Measurements from ENCODE around the gene HCK. TPM values are rescaled to one million over a fixed set of nuclear protein-coding genes. Genes with fewer than 3 reads are reported as not detected.
A peak's percentile ranks its signal among the peaks of the same experiment; 100 is the strongest.
"Not testable (repeated sequence)": the region's sequence is repeated elsewhere in the genome, so short reads cannot be mapped to it uniquely, and the experiment has no call there.

The HCK gene
- polyA plus RNA-seq, 3 donors, result 2.2 to 3.3 (median 2.6) TPM

- DNase-seq (ENCODE audit: low read depth in 3 of 3, low spot score in 2 of 3), result no peak
These were observed 36.7 kb downstream of the HCK start for GRCh38 chr20:32088759-32089158.

GRCh38 chr20:32089637-32090362 is 37.8 kb downstream of the HCK start:
- DNase-seq (ENCODE audit: low read depth in 3 of 3, low spot score in 2 of 3), result no peak

- DNase-seq (ENCODE audit: low read depth in 3 of 3, low spot score in 2 of 3), result peak in 2 of 3 donors; percentile 29 to 65
These were observed 39.9 kb downstream of the HCK start for GRCh38 chr20:32091888-32092346.

- DNase-seq (ENCODE audit: low read depth in 3 of 3, low spot score in 2 of 3), result no peak
These were observed 46.7 kb downstream of the HCK start for GRCh38 chr20:32098786-32099185.

- DNase-seq (ENCODE audit: low read depth in 3 of 3, low spot score in 2 of 3), result no peak
These were observed 56.9 kb downstream of the HCK start for GRCh38 chr20:32108814-32109391.

- peak; percentile 97 to 99 (median 97) for DNase-seq (ENCODE audit: low read depth in 3 of 3, low spot score in 2 of 3)
These were observed 57.5 kb downstream of the HCK start, which contains the start of gene TM9SF4 for GRCh38 chr20:32109392-32110172. TM9SF4 (plus strand) TSS chr20:32109714; CDS start chr20:32109741, 27 bp downstream.

GRCh38 chr20:32110173-32110704 is 58.2 kb downstream of the HCK start:
- no peak for DNase-seq (ENCODE audit: low read depth in 3 of 3, low spot score in 2 of 3)

- DNase-seq (ENCODE audit: low read depth in 3 of 3, low spot score in 2 of 3), result no peak
These were observed 58.7 kb downstream of the HCK start for GRCh38 chr20:32110727-32111126.

- DNase-seq (ENCODE audit: low read depth in 3 of 3, low spot score in 2 of 3), result no peak
These were observed 59.2 kb downstream of the HCK start for GRCh38 chr20:32111156-32111686.

GRCh38 chr20:32111753-32112152 is 59.7 kb downstream of the HCK start:
- DNase-seq (ENCODE audit: low read depth in 3 of 3, low spot score in 2 of 3), result no peak

GRCh38 chr20:32112841-32113240 is 60.8 kb downstream of the HCK start:
- no peak for DNase-seq (ENCODE audit: low read depth in 3 of 3, low spot score in 2 of 3)

GRCh38 chr20:32113591-32114260 is 61.7 kb downstream of the HCK start:
- no peak for DNase-seq (ENCODE audit: low read depth in 3 of 3, low spot score in 2 of 3)

- no peak for DNase-seq (ENCODE audit: low read depth in 3 of 3, low spot score in 2 of 3)
These were observed 62.4 kb downstream of the HCK start for GRCh38 chr20:32114305-32114960.

GRCh38 chr20:32115211-32115767 is 63.2 kb downstream of the HCK start:
- DNase-seq (ENCODE audit: low read depth in 3 of 3, low spot score in 2 of 3), result peak in 2 of 3 donors; percentile 9 to 26

GRCh38 chr20:32116079-32116521 is 64.1 kb downstream of the HCK start:
- no peak for DNase-seq (ENCODE audit: low read depth in 3 of 3, low spot score in 2 of 3)

- DNase-seq (ENCODE audit: low read depth in 3 of 3, low spot score in 2 of 3), result not testable (repeated sequence)
These were observed 64.8 kb downstream of the HCK start for GRCh38 chr20:32116796-32117195.

- not testable (repeated sequence) for DNase-seq (ENCODE audit: low read depth in 3 of 3, low spot score in 2 of 3)
These were observed 66.4 kb downstream of the HCK start for GRCh38 chr20:32118427-32118826.

- no peak for DNase-seq (ENCODE audit: low read depth in 3 of 3, low spot score in 2 of 3)
These were observed 67.7 kb downstream of the HCK start for GRCh38 chr20:32119734-32120133.

GRCh38 chr20:32121908-32122307 is 69.9 kb downstream of the HCK start:
- DNase-seq (ENCODE audit: low read depth in 3 of 3, low spot score in 2 of 3), result not testable (repeated sequence)

Data from right renal cortex interstitium (tissue), 3 donors.